ENCODE data around the gene ATP8A2. TPM values are rescaled to one million over a fixed set of nuclear protein-coding genes. Genes with fewer than 3 reads are reported as not detected.

Gene ATP8A2
- total RNA-seq, 6 experiments from 2014 or later = not detected

DNA sequence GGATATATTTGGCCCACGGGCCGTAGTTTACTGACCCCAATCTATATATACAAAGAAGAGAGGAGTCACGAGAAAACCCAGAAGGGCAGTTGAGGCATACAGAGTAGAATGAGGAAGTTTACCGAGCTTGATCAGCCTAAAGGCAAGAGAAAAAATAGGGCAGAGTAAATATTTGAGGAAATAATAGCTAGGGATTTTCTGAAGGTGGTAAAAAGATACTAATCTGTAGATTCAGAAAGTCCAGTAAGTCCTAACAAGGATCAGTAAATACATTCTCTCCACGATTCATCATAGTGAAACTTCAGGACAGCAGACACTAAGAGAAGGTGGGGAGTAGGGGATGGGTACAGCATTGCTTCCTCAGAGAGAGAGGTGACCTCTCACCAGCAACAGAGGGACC, 248.1 kb downstream of the ATP8A2 start:
- Histone ChIP-seq H3K36me3 (no peaks in the 10 kb centered on the region), H3K27ac (no peak overlapping the region), H3K9me3 (no peaks in the 10 kb centered on the region), H3K27me3 (peaks cover 0 to 6% of the 10 kb centered on the region in 2 donors), H3K4me3 (no peak overlapping the region), H3K4me1 (no peaks in the 10 kb centered on the region)
- DNase-seq (no peak), ATAC-seq (no peak)
- WGBS (ENCODE audit: insufficient coverage, low coverage, low lambda C conversion rate, missing lambda C conversion rate) = 43% methylated on average over 5 of the region's 5 CpGs
- TF ChIP-seq CTCF (IDR thresholded peaks at IDR 0.05) (no peak), POLR2A (IDR thresholded peaks at IDR 0.05) (no peak)
- intact Hi-C loops (cut with DNase I) = no loop called here

GRCh38 chr13:25625414-25625813, 253.6 kb downstream of the ATP8A2 start:
- WGBS (ENCODE audit: insufficient coverage, low coverage, low lambda C conversion rate, missing lambda C conversion rate) = 44% methylated on average over 2 of the region's 2 CpGs
- no peaks in the 10 kb centered on the region for H3K36me3 ChIP-seq
- peaks cover 0 to 6% of the 10 kb centered on the region in 2 donors for H3K27me3 ChIP-seq
- intact Hi-C loops (cut with DNase I) = no loop called here
- ATAC-seq = no peak
- no peaks in the 10 kb centered on the region for H3K4me1 ChIP-seq
- TF ChIP-seq POLR2A (IDR thresholded peaks at IDR 0.05) (no peak), CTCF (IDR thresholded peaks at IDR 0.05) (no peak)
- no peak overlapping the region for H3K27ac ChIP-seq
- H3K9me3 ChIP-seq = no peaks in the 10 kb centered on the region
- no peak for DNase-seq
- no peak overlapping the region for H3K4me3 ChIP-seq

DNA sequence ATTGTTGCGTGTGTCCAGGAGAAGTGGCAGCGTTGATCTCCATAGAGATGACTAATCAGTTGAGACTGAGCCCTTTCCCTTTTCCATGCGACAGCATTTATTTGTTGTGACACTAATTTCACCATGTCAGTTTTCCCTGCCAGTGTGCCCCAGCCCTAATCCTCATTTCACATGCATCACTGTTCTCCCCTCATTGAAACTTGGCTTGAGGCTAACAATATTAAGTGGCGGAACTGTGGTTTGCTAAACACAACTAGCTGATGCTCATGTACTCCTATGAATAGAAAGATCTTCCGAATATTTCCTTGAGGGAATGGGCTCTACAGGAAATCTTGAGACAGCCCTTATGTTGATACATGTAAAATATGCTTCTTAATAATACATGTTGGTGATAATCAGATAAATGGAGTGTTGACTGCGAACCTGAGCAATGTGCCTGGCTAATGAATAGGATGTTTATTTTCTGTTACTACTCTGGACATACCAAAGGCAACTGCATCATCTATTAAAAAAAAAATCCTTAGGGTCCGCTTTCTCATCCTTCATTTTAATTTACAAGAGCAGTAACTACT, 258.6 kb downstream of the ATP8A2 start:
- Histone ChIP-seq H3K4me3 (no peak overlapping the region), H3K36me3 (no peaks in the 10 kb centered on the region), H3K9me3 (no peaks in the 10 kb centered on the region), H3K4me1 (no peaks in the 10 kb centered on the region), H3K27ac (no peak overlapping the region), H3K27me3 (no peaks in the 10 kb centered on the region)
- DNase-seq (no peak), ATAC-seq (no peak)
- intact Hi-C loops (cut with DNase I) = no loop called here
- TF ChIP-seq CTCF (IDR thresholded peaks at IDR 0.05) (no peak), POLR2A (IDR thresholded peaks at IDR 0.05) (no peak)
- 51% methylated on average over 6 of the region's 7 CpGs for WGBS (ENCODE audit: insufficient coverage, low coverage, low lambda C conversion rate, missing lambda C conversion rate)

DNA sequence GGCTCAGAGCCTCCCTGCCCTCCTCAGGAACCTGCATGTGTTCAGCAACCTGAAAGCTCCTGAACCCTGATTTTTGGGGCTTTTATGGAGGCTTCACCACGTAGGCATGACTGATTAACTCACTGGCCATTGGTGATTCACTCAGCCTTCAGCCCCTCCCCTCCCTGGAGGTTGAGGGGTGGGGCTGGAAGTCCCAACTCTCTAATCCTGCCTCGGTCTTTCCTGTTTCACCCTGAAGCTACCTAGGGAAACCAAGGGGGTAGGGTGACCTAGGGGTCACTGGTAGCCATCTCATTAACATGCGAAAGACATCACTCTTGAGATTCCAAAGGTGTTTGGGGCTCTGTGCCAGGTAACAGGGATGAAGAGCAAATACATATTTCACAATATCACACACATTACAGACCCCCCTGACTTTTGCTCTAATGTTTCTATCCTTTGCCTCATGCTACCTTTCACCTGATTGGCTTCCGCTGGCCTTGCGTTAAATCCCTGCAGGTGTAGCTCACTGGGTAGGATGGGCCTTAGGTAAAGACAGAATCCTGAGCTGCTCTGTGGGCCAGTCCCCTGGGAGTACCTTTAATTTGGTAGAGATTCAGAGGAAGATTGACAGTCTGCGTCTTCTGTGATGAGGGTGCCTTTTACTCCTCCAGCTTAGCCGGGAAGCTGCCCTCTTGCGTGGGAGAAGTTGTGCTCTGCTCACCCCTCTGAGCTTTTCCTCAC, 260.6 kb downstream of the ATP8A2 start:
- no peak for DNase-seq
- no peak for ATAC-seq
- H3K9me3 ChIP-seq = no peaks in the 10 kb centered on the region
- WGBS (ENCODE audit: insufficient coverage, low coverage, low lambda C conversion rate, missing lambda C conversion rate) = 54% methylated on average over 8 of the region's 8 CpGs
- no peaks in the 10 kb centered on the region for H3K4me1 ChIP-seq
- H3K27ac ChIP-seq = no peak overlapping the region
- H3K27me3 ChIP-seq = no peaks in the 10 kb centered on the region
- TF ChIP-seq POLR2A (IDR thresholded peaks at IDR 0.05) (no peak), CTCF (IDR thresholded peaks at IDR 0.05) (no peak)
- no peak overlapping the region for H3K4me3 ChIP-seq
- H3K36me3 ChIP-seq = no peaks in the 10 kb centered on the region
- intact Hi-C loops (cut with DNase I) = no loop called here

All from right lobe of liver (tissue), 6 donors.